Measurements from ENCODE around the gene TOR1A.
"Not testable (repeated sequence)": the region's sequence is repeated elsewhere in the genome, so short reads cannot be mapped to it uniquely, and the experiment has no call there.

Gene TOR1A

GRCh38 chr9:129822898-129823541 lies 916 bp downstream of the TOR1A start:
- DNase-seq (ENCODE audit: low read depth in 2 of 2), result no peak

DNA sequence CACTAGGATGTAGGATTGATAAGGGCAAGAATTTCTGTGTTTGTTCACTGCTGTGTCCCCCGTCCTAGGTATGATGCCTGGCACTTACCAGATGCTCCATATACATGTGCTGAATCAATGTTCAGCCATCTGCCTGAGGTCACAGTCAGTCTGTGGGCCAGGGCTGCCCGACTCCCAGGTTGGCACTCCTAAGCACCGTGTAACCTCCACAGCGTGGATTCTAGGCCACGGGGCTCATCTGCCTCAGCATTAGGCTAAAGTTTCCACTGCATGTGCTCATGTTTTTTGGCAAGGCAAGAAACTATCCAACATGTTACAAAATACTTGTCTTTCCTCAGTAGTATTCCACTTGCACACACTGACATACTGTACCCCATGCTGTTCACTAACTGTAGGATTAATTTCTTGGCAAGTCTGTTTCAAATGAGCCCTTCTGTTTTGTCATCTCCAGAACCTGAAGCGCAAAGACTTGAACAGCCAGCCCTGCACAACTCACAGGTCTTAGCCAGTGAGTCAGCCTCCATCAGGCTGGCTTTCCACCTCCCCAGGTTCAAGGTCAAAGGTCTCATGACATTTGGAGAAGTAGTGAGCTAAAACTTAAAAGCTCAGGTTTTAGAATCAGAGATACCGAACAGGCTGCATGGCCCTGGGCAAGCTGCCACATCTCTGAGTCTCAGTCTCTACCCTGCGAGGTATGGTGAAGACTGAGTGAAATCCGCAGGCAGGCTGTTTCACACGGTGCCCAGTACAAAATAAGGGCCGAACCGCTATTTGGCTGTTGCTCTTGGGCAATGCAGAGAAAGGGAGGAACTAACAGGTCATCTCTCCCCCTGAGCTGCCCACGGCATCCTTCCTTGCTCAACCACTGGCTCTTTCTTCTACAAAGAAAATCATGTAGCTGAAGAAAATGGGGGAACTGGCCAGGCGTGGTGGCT lies 7.2 kb downstream of the TOR1A start:
- no peak for DNase-seq (ENCODE audit: low read depth in 2 of 2)

GRCh38 chr9:129815278-129815677 lies 8.7 kb downstream of the TOR1A start:
- no peak for DNase-seq (ENCODE audit: low read depth in 2 of 2)

- DNase-seq (ENCODE audit: low read depth in 2 of 2), result no peak
These were observed 9.3 kb downstream of the TOR1A start for GRCh38 chr9:129814432-129815223.

DNA sequence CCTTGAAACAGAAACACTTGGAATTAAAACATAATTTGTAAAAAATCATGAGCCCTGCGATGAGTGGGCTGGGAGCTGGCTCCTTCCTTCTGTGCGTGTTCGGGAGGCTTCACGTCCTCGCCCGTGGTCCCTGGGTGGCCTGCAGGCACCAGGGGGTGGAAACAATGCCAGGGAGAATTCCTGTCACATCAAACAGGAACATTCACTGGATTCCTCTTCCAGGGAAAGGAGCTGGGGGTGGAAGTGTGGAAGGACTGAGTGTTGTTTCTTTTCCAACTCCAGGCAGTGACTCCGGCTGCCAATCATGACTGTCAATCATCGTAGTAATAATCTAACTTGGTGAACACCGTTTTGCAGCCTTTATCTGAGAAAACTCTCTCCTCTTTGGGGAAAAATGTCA lies 10.3 kb downstream of the TOR1A start:
- no peak for DNase-seq (ENCODE audit: low read depth in 2 of 2)

- DNase-seq (ENCODE audit: low read depth in 2 of 2), result no peak
These were observed 11.6 kb downstream of the TOR1A start for GRCh38 chr9:129812385-129812784.

DNA sequence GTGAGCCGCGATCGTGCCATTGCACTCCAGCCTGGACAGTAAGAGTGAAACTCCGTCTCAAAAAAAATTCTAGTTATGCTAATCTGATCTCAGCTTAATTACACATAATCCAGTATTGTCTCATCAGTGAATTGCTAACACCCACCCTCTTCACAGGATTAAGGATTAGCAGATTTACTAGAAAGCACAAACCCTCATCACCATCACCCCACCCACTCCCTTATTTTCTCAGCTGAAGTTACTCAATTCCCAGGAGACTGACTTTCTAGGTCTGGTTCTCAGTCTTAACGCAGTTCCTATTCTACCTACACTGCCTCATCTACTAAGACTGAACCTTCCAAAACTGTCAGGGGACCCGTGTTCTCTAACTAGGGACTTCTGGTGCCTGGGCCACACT lies 12.0 kb downstream of the TOR1A start:
- DNase-seq (ENCODE audit: low read depth in 2 of 2), result no peak

DNA sequence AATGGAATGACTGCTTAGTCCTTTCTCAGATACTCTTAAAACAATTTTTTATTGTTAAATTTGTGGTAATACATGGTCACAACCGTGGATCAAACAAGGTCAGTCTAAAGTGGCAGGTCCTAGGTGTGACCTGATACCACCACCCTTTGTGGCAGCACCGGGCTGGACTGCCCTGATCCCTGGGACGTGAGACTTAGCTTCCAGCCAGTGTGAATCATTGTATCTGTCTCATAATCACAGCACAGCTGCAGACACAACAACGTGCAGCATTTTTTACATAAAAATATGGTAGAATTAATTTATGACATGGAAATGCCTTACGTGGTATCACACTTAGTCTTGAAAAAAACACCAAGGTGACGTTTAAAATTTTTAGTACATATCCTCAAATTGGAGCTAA lies 13.1 kb downstream of the TOR1A start:
- no peak for DNase-seq (ENCODE audit: low read depth in 2 of 2)

- DNase-seq (ENCODE audit: low read depth in 2 of 2), result no peak
These were observed 13.8 kb downstream of the TOR1A start for GRCh38 chr9:129810116-129810515.

DNA sequence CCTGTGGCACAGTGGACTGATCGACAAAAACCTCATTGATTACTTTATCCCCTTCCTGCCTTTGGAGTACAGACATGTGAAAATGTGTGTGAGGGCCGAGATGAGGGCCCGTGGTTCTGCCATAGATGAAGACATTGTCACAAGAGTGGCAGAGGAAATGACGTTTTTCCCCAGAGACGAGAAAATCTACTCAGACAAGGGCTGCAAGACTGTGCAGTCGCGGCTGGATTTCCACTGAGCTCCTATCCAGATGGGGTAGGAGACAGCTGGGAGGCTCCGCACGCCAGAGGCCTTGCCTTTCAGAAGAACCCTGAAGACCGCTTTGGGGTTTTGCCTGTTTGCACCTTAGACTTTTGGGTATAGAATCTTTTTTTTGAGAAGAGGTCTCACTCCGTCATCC lies 14.6 kb downstream of the TOR1A start:
- no peak for DNase-seq (ENCODE audit: low read depth in 2 of 2)

DNA sequence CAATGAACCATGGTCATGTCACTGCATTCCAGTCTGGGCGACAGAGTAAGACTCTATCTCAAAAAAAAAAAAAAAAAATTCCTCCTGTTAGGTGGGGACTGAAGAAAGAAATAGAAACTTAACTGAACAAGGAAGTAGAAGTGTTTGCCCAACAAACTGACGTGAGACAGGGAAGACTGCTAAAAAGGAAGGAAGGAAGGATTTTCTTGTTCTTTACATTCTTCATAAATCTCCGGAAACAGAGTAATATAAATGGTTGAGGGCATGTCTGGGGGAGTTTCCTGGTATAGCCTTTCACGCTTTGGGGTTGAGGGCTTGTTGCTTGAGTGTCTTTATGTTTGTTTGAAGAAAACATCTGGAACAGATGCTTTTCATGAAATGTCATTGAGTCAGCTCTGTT lies 17.9 kb downstream of the TOR1A start:
- DNase-seq (ENCODE audit: low read depth in 2 of 2), result no peak

- DNase-seq (ENCODE audit: low read depth in 2 of 2), result no peak
These were observed 20.3 kb downstream of the TOR1A start for GRCh38 chr9:129803676-129804060.

DNA sequence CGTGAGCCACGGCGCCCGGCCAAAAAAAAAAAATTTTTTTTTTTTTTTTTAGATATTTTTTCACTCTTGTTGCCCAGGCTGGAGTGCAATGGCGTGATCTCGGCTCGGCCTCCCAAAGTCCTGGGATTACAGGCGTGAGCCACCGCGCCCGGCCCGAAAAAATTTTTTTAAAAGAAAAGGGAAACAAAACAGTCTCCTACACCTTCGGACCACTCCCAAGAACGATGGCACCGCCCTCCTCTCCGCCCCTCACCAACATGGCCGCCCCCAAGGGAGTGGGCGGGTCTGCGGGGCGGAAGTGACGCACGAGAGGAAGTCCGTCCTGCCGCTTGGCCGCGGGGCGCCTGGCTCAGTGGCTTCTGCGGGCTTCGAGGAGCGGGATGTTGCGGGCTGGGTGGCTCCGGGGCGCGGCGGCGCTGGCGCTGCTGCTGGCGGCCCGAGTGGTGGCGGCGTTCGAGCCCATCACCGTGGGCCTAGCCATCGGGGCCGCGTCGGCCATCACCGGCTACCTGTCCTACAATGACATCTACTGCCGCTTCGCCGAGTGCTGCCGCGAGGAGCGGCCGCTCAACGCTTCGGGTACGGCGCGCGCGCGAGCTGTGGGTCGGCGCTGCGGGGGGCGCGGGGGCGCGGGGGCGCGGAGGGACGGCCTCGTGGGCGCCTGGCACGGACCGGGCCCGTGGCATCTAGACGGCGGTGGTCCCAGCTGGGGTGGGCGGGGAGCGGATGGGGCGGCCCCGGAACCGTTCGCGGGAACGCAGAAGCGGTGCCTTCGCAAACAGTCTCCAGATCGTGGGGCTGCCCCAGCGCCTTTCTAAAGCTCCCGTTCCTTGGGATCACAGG lies 20.9 kb downstream of the TOR1A start, which contains the start of gene TOR1B:
Gene TOR1B (plus strand): TSS at position 352 of the 843 bp plus-strand sequence. CDS start 29 bp downstream, at position 381.
- peak; percentile 78 to 83 for DNase-seq (ENCODE audit: low read depth in 2 of 2)

DNA sequence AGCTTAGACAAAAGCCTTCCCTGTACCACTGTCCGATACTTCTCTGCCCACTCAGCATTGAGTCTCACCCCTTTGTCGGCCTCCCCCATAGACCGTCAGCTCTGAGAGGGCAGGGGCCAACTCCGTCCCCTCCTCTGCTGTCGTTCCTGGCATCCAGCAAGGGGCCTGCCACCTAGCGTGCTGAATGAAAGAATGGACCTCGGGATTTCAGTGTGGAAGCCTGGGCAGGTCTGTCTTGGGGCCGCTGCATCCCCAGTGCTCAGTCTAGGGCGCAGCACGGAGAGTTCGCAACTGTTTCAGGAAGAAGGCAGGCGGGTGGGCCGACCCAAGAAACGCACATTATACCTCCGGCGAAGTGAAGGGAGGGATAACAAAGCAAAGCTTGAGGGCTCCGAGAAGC lies 22.4 kb downstream of the TOR1A start:
- DNase-seq (ENCODE audit: low read depth in 2 of 2), result no peak

DNA sequence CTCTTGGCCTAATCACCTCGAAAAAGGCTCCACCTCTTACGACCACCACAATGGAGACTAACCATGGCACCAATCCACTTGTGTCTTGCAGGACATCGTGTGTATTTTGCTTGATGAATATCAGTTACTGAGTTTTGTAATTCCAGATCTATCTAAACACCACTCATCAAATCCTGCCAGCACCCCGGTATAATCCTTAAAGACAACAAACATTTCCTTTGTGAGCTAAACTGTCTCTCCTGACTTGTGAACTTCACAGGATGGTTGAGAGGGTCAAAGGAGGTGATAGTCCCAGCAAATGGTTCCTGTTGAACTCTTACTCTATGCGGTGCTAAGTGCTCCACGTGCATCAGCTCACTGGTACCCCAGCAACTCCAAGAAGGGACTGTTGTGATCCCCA lies 25.0 kb downstream of the TOR1A start:
- no peak for DNase-seq (ENCODE audit: low read depth in 2 of 2)

DNA sequence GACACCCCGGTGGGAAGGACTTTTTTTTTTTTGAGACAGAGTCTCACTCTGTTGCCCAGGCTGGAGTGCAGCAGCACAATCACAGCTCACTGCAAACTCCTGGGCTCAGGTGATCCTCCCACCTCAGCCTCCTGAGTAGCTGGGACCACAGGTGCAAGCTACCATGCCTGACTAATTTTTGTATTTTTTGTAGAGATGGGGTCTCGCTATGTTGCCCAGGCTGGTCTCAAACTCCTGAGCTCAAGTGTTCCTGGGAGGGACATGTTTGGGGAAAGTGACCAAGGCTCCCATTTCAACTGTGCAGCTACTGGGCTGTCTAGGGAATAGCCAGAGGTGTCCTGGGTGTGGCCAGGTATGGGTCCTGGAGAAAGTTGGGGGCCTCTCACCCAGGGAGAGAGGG lies 27.9 kb downstream of the TOR1A start:
- not testable (repeated sequence) for DNase-seq (ENCODE audit: low read depth in 2 of 2)

DNA sequence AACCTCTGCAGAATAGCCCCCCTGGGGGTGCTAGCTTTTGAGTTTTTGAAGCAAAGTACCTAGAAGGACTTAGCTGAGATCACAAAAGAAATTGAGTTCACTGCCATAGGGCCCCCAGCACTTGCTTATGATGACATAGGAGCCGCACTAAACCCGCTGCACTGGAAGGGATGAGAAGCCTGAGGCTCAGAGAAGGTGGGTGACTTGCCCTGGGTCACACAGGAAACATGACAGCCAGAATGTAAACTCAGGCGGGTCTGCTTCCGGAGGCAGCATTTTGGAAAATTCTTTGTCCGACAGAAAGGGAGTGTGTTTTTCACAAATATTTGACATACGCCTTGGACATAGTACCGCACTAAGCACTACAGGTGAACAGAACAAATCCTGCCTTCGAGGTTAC lies 29.4 kb downstream of the TOR1A start:
- DNase-seq (ENCODE audit: low read depth in 2 of 2), result no peak

DNA sequence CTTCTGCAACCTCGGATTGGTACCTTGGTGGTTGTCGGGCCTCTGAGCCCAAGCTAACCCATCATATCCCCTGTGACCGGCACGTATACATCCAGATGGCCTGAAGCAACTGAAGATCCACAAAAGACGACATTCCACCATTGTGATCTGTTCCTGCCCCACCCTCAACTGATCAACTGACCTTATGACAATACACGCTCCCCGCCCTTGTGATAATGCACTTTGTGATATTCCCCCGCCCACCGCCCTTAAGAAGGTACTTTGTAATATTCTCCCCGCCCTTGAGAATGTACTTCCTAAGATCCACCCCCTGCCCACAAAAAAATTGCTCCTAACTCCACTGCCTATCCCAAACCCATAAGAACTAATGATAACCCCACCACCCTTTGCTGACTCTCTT lies 37.5 kb downstream of the TOR1A start:
- no peak for DNase-seq (ENCODE audit: low read depth in 2 of 2)

GRCh38 chr9:129785866-129786265 lies 38.1 kb downstream of the TOR1A start:
- DNase-seq (ENCODE audit: low read depth in 2 of 2), result no peak

GRCh38 chr9:129784970-129785369 lies 39.0 kb downstream of the TOR1A start:
- not testable (repeated sequence) for DNase-seq (ENCODE audit: low read depth in 2 of 2)
